Heart right ventricle (tissue), 16 donors: ENCODE data around the gene NT5DC1. TPM values are rescaled to one million over a fixed set of nuclear protein-coding genes. Genes with fewer than 3 reads are reported as not detected.
A peak's percentile ranks its signal among the peaks of the same experiment; 100 is the strongest.

Experiments used
- ATAC-seq, 8 donors: fragments of 200-7000 bp; cut with Tn5 transposase; one replicate each; pipeline ENCODE4 v1.9.1; 2020; ENCODE audit warnings: mild to moderate bottlenecking in 8 of 8, moderate library complexity in 8 of 8, moderate number of reproducible peaks in 1 of 8
- DNase-seq, 2 donors: peaks; one replicate each; pipeline ENCODE4 v3.0.0-alpha.2; 2020
- H3K27ac ChIP-seq, 10 donors: fragments of 200-600 bp; sonication (generic) in 2 of 10; one replicate each; pipeline versions ENCODE4 v1.5.0 to v1.8.0; 2020 to 2022; ENCODE audit warnings: mild to moderate bottlenecking in 3 of 10
- H3K27me3 ChIP-seq, 7 donors: fragments of 200-600 bp; one replicate each; pipeline ENCODE4 v1.8.0; 2021 to 2022; ENCODE audit warnings: mild to moderate bottlenecking in 2 of 7
- H3K36me3 ChIP-seq, 9 donors: fragments of 200-600 bp; sonication (generic) in 1 of 9; one replicate each; pipeline versions ENCODE4 v1.5.0 to v1.8.0; 2020 to 2022; ENCODE audit warnings: mild to moderate bottlenecking in 2 of 9
- H3K4me1 ChIP-seq, 9 donors: fragments of 200-600 bp; sonication (generic) in 1 of 9; one replicate each; pipeline versions ENCODE4 v1.5.0 to v1.8.0; 2020 to 2022; ENCODE audit warnings: mild to moderate bottlenecking in 4 of 9
- H3K4me3 ChIP-seq, 10 donors: fragments of 200-600 bp; sonication (generic) in 2 of 10; one replicate each; pipeline versions ENCODE4 v1.5.0 to v1.8.0; 2020 to 2022; ENCODE audit warnings: mild to moderate bottlenecking in 7 of 10, moderate library complexity in 2 of 10
- H3K9me3 ChIP-seq, 11 donors: fragments of 200-600 bp in 10 of 11; sonication (generic) in 2 of 11; one replicate each; pipeline versions ENCODE4 v1.5.0 to v1.8.0; 2013 to 2022; ENCODE audit warnings: mild to moderate bottlenecking in 2 of 11, control low read depth in 1 of 11, moderate library complexity in 1 of 11
- WGBS, 2 donors: extraction: QIAGEN DNeasy Blood & Tissue Kit; methylation state at CpG; one replicate each; pipeline ENCODE4 v1.1.7; 2013; ENCODE audit warnings: inconsistent platforms in 1 of 2; 5-methylcytosine and 5-hydroxymethylcytosine counted together
- intact Hi-C, 10 donors: fragments of 100-400 bp; cut with DNase I; formaldehyde crosslinking; loops; one replicate each; pipeline versions ENCODE4 v1.11.1 to v1.14.2; 2022
- polyA plus RNA-seq, 2 donors: library from polyadenylated mRNA; stranded (reverse); fragments of 200-250 nt; gene quantifications; one replicate each; pipeline ENCODE4 v1.2.3, GENCODE V29; 2013
- total RNA-seq, 10 donors: library from RNA; stranded (reverse); fragmentation: NEBNext Ultra II Directional in 3 of 10; extraction: Animal tissue kit (Norgen Biotek cat#: 25700) in 3 of 10; gene quantifications; one replicate each; pipeline versions ENCODE4 v1.2.1 to v1.2.4, GENCODE V29; 2021 to 2023
- TF ChIP-seq, protein P1 (sequence below), 9 donors: fragments of 200-600 bp; sonication (generic) in 2 of 9; IDR thresholded peaks; one replicate each; pipeline versions ENCODE4 v1.5.0 to v1.8.0; 2021 to 2022; ENCODE audit warnings: antibody characterized with exemption in 9 of 9, mild to moderate bottlenecking in 5 of 9, moderate library complexity in 1 of 9
- donor health status: Arrhythmogenic right ventricular cardiomyopathy.
- donor health status: ischemic (EF 13 %, LVEDD 7.1; RV severe dilation, severe dysfunction).
- donor health status: healthy with polysubstance abuse.
- donor health status: DM: no; HTN: yes; CAD: no.
- donor health status: DM: no; HTN: no; CAD: no.
- donor health status: ischemic (EF 25% LVEDD 6.9; RV normal size, moderate dysfunction).
- donor health status: ischemic (EF 25% LVEDD 5.7; RV mildly dilated, moderate dysfunction).
- donor health status: healthy.
- donor health status: DM: yes; HTN: yes; CAD: no.
- donor health status: Ischemic cardiomyopathy.
- donor health status: ischemic (EF 35%, LVEDD 5.7; RV mildly dilated, moderate dysfunction).
- donor health status: nonischemic (EF 11% LVEDD 7.7; RV severe dilation, severe dysfunction).
- donor health status: DM: yes; HTN: yes; CAD: no.
- donor health status: PGD.
- donor health status: ischemic (EF 29% LVEDD 5.4; RV normal size, mild dysfunction).
- donor health status: nonischemic (EF 23%, LVEDD 6.1; RV moderate dilation, normal function).

Gene NT5DC1
- total and polyA plus RNA-seq, 12 donors = 5.9 to 69.7 (median 57.3) TPM

DNA sequence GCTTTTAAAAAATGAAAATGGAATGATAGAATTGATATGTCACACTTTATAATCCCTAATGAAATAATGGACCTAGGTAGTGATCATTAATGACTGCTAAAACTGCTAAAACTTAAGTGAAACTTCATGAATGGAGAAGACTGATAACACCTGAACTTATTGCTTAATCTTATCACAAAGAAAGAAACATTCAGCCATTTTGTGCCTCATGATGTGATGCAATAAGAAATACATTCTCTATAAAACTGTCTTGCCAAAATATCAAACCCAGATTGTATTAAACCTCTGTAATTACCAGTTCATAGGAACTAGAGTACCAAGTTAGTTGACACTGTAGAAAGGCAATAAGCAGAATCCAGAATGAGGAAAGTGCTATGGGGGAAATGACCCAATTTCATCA, 79.7 kb downstream of the NT5DC1 start:
- Histone ChIP-seq H3K27ac (no peak overlapping the region), H3K4me1 (no peaks in the 10 kb centered on the region), H3K9me3 (peaks cover 0 to 19% (median 4%) of the 10 kb centered on the region in 11 donors), H3K36me3 (peaks cover 0 to 8% (median 0%) of the 10 kb centered on the region in 9 donors), H3K4me3 (no peak overlapping the region), H3K27me3 (no peaks in the 10 kb centered on the region)
- intact Hi-C loops = no loop called here
- DNase-seq (no peak), ATAC-seq (no peak)
- TF ChIP-seq, protein P1, sequence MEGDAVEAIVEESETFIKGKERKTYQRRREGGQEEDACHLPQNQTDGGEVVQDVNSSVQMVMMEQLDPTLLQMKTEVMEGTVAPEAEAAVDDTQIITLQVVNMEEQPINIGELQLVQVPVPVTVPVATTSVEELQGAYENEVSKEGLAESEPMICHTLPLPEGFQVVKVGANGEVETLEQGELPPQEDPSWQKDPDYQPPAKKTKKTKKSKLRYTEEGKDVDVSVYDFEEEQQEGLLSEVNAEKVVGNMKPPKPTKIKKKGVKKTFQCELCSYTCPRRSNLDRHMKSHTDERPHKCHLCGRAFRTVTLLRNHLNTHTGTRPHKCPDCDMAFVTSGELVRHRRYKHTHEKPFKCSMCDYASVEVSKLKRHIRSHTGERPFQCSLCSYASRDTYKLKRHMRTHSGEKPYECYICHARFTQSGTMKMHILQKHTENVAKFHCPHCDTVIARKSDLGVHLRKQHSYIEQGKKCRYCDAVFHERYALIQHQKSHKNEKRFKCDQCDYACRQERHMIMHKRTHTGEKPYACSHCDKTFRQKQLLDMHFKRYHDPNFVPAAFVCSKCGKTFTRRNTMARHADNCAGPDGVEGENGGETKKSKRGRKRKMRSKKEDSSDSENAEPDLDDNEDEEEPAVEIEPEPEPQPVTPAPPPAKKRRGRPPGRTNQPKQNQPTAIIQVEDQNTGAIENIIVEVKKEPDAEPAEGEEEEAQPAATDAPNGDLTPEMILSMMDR (IDR thresholded peaks at IDR 0.05) = no peak

DNA sequence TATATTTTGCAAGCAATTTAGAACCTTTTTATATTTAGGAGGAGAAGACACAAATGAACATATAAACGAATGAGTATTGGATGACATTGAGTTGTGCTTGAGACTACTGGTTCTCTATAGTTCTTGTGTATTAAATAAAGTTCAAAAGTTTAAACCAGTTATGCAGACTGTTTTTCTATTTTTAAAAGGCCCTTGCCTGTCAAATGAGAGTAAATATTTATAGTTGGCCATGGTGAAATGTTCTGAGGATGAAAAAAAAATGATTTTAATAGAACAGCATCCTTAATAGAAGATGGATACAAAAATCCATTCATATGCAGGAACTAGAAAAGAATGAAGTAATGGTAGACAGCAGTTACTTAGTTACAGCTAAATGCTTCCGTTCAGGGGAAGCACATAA, 88.8 kb downstream of the NT5DC1 start:
- intact Hi-C loops = no loop called here
- 45 to 53% methylated on average over 2 of the region's 2 CpGs for WGBS, 2 donors
- TF ChIP-seq, protein P1 (IDR thresholded peaks at IDR 0.05) = no peak
- DNase-seq = no peak
- Histone ChIP-seq H3K4me3 (no peak overlapping the region), H3K9me3 (peaks cover 0 to 4% (median 0%) of the 10 kb centered on the region in 11 donors), H3K27me3 (no peaks in the 10 kb centered on the region), H3K36me3 (no peaks in the 10 kb centered on the region), H3K4me1 (peaks cover 0 to 42% (median 5%) of the 10 kb centered on the region in 9 donors), H3K27ac (peak overlapping the region in 3 of 10 donors; percentile 11 to 41 (median 21))
- ATAC-seq = peak in 4 of 8 donors; percentile 24 to 69 (median 28)

DNA sequence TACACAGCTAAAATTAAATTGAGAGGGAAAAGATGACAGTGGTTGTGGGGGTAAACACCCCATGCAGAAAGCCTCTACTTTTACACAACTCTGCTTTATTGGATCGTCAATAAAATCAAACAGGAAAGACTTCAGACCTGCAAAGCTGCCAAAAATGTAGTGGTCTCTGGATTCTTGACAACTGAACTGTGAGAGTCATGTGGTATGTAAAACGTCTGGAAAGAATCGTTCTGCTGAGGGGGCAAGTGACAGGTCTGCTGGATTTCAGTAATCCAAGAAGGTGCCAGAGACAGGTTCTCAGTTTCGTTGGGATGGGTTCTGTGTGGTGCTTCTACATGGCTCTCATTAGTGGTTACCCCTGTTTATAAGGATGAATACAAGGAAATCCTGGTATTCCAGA, 89.9 kb downstream of the NT5DC1 start:
- Histone ChIP-seq H3K27me3 (no peaks in the 10 kb centered on the region), H3K27ac (no peak overlapping the region), H3K36me3 (no peaks in the 10 kb centered on the region), H3K4me3 (no peak overlapping the region), H3K4me1 (peaks cover 0 to 46% (median 5%) of the 10 kb centered on the region in 9 donors), H3K9me3 (peaks cover 0 to 4% (median 0%) of the 10 kb centered on the region in 11 donors)
- intact Hi-C loops = no loop called here
- DNase-seq (no peak), ATAC-seq (peak in 3 of 8 donors; percentile 31 to 42 (median 34))
- 15 to 32% methylated on average over 4 of the region's 4 CpGs for WGBS, 2 donors
- TF ChIP-seq, protein P1 (IDR thresholded peaks at IDR 0.05) = no peak

DNA sequence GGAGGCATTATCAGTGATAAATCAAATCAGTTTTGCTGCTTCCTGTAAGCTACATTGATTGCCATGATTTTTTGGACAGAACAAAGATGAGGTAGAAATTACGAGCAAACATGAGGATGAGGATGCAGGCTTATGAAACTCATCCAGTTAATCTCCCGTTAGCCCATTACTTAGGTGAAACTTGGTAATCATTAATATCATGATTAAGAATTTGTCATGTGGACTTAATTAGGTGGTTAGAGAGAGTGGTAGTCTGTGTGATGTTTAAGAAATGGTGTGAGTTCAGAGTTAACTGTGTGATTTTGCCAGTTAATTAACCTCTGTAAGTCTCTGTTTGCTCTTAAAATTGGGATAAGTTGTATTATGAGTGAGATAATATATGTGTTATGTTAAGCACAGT, 91.2 kb downstream of the NT5DC1 start:
- H3K36me3 ChIP-seq = no peaks in the 10 kb centered on the region
- no peaks in the 10 kb centered on the region for H3K27me3 ChIP-seq
- H3K4me1 ChIP-seq = peaks cover 0 to 46% (median 5%) of the 10 kb centered on the region in 9 donors
- H3K27ac ChIP-seq = no peak overlapping the region
- ATAC-seq (no peak), DNase-seq (no peak)
- H3K4me3 ChIP-seq = no peak overlapping the region
- no peaks in the 10 kb centered on the region for H3K9me3 ChIP-seq
- TF ChIP-seq, protein P1 (IDR thresholded peaks at IDR 0.05) = no peak
- WGBS, 2 donors = 95 to 98% methylated on average over 2 of the region's 2 CpGs
- intact Hi-C loops = no loop called here
